ENCODE measurements around the gene YTHDF1.
"Not testable (repeated sequence)": the region's sequence is repeated elsewhere in the genome, so short reads cannot be mapped to it uniquely, and the experiment has no call there.

YTHDF1 gene

DNA sequence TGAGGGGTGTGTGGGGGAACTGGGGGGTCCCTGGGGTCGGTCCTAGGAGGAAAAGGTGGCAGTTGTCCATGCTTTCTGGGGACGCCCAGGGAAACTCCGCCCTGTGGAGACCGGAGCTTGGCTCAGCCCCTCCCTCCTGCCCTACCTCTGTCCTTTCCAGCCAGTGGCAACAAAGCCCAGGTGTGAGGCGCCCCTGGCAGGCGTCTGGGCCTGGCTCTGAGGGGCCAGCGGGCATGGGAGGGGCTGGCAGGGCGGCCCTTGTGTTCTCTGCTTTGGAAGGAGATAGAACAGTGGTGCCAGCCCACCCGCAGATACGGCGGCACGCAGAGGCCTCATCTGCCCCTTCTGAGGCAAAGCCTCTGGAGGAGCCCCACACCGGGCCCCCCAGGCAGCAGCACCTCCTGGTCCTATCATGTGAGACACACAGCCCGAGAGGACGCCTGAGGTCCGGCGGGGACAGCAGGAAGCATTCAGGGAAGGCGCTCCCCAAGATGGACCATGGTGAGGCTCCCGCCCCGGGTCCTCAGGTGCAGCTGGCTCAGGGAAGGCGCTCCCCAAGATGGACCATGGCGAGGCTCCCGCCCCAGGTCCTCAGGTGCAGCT lies 47.9 kb downstream of the YTHDF1 start:
- no peak for FAIRE-seq

GRCh38 chr20:63167026-63167917 lies 48.7 kb downstream of the YTHDF1 start:
- FAIRE-seq = no peak

GRCh38 chr20:63166193-63167020 lies 49.5 kb downstream of the YTHDF1 start:
- no peak for FAIRE-seq

GRCh38 chr20:63165356-63166192 lies 50.4 kb downstream of the YTHDF1 start:
- no peak for FAIRE-seq

DNA sequence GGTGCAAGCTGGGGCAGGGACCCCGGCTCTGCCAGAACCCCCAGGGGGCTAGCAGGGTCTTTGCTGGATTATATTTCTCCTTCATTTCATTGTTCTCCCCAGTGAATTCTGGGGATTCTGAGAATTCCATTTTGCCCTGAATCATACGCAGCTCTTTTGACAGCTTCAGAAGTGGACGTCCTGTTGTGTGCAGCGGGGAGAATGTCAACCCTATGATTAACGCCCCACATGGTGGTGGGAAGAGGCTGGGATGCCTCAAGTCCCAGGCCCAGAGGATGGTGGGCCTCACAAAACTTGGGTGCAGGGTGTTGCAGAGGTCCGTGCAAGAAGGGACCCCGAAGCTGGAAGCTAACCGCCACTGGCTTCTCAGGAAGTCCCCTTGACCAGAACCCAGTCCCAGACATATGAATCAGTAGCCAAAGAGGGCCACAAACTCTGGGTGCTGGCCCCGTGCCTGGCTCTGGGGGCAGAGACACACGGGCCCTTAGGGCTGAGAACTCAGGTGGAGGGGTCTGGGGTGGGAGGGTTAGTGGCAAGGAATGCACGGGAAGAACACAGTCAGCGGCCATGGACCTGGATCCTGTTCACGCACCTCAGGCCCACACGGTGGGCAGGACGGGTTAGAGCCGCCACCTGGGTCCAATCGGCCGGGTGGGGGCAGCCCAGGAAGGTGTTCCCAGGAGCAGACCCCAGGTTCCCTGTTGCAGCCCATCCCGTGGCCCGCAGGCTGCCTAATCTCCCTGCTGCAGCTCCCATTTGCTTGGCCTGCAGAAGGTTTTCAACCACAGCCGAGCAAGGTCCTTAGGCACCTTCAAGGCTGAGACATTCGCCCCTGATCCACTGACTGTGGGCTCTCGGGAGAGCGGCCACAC lies 51.2 kb downstream of the YTHDF1 start:
- no peak for FAIRE-seq

DNA sequence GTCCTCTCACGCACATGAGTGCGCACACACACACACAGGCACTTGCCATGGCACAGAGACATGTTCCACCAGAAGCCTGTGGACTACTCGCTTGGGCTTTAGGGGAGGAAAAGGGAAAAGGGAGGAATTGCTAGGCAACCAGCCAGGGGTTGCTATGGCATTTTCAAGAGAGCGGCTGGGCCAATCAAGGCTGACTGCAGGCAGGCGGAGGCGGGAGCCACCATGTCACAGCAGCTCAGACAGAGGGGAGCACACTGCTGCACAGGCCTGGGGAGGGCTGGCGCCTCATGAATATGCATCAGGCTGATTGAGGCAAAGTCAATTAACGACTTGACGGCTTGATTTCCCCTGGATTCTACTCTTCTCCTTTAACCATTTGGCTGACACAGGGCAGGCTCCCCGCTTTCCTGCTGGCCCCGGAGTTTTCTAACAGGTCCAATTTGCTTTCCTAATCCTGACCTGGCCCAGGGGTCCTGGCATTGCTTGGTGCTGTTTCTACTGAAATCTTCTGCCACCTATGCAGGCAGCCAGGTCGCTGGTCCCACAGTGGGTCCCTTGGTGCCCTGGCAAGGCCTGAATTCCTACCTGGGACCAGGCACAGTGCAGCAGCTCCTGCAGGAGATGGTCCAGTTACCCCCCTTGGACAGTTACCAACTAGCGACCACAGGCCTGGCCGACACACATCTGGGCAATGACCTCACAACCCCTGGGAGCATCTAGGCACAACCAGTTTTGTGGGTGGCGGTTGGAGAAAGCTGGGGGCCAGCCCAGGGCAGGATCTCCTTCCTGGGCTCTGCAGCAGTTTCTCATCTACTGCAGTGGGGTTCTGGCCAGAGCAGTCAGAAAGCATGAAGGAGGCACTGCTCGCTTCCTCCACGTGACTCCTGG lies 52.1 kb downstream of the YTHDF1 start:
- no peak for FAIRE-seq

GRCh38 chr20:63163171-63163570 lies 52.8 kb downstream of the YTHDF1 start:
- FAIRE-seq = no peak

DNA sequence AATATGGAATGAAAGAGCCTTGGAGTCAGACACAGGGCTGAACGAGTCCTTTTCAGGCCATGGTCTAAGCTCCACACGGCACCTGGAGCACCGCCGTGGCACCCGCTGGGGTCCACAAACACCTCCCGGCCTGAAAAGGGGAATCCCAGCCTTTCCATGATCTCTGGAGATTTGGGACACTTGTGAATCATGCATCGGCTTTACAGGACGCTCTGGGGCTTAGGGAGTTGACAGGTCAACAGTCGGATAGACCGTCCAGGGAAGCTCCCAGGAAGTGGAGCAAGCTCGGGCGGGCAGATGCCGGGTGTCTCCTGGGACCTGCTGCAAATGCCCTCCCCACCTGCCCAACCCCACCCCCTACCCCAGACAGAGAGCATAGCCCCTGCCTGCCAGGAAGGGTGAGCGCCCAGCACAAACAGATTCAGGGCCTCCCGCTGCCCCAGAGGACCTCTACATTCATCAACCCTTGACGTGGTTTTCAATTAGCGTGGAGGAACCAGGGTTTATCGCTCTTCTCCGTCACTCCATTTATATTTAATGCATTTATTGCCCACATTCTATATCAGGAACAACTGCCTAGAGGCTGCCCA lies 53.6 kb downstream of the YTHDF1 start:
- FAIRE-seq = no peak

DNA sequence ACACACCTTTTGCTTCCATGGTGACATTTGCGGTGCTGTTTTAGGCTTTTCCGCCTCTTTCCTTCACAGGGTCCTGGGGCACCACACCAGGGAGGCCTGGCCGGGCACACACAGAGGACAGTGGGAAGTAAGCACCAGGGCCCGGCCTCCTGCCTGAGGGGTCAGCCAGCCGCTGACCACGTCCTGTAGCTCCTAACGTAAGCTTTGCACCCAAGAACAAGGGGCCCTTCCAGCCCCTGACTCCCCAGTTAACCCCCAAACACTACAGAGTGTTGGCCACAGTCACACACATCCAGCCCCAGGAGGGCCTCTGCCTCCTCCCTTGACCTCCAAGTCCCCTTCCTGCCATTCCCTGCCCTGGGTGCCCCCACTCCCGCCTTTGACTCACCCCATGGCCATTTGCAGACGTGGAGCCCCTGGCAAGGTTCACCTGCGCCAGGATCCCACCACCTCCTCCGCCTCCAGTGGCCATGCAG lies 54.7 kb downstream of the YTHDF1 start:
- no peak for FAIRE-seq

GRCh38 chr20:63160641-63161175 lies 55.2 kb downstream of the YTHDF1 start:
- no peak for FAIRE-seq

GRCh38 chr20:63159826-63160640 lies 55.9 kb downstream of the YTHDF1 start:
- no peak for FAIRE-seq

DNA sequence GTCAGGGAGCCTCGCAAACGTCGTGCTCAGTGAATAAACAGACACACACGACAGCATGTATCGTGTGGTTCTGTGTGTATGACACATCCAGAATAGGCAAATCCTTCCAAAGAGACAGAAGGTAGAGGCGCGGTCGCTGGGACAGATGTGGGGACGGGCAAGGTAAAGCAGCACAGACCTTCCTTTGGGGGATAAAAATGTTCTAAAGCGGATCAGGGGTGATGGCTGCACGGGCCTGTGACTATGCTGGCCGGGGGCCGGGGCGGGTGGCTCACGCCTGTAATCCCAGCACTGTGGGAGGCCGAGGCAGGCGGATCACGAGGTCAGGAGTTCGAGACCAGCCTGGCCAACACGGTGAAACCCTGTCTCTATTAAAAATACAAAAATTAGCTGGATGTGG lies 56.7 kb downstream of the YTHDF1 start:
- FAIRE-seq = not testable (repeated sequence)

- FAIRE-seq = no peak
These were observed 57.1 kb downstream of the YTHDF1 start for GRCh38 chr20:63158845-63159244.

GRCh38 chr20:63158352-63158751 lies 57.6 kb downstream of the YTHDF1 start:
- no peak for FAIRE-seq

DNA sequence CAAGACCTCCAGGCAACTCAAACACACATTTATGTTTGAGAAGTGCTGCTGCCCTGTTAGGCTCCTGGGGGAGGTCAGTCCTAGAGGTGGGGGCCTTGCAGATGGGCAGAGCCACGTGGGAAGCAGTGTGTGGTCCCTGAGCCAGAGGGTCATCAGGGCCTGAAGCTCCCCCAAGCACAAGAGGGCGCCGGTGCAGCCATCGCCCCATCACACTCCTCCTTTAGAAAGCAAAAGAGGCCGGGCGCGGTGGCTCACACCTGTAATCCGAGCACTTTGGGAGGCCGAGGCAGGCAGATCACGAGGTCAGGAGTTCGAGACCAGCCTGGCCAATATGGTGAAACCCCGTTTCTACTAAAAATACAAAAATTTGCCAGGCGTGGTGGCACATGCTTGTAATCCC lies 58.5 kb downstream of the YTHDF1 start:
- FAIRE-seq = not testable (repeated sequence)

DNA sequence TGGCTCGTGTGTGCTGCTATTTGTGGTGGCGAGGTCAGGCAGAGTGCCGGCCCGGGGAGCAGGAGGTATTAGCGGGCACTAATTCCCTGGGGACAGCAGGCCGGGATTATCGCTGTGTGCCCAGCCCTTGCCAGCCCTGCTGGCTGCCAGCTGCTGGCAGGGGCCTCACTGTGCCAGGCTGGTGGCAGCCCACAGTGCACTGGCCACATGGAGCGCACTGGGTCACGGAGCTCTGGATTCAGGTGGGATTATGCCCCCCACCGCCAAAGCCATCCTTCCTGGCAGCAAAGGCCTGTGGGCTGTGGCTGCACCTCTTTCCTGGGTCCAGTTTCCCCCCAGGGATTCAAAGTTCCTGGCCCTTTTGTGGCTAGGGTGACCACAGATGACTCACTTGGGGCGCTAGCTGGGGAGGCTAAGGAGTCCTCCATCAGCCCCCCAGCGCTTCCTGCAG lies 59.7 kb downstream of the YTHDF1 start:
- FAIRE-seq = no peak

DNA sequence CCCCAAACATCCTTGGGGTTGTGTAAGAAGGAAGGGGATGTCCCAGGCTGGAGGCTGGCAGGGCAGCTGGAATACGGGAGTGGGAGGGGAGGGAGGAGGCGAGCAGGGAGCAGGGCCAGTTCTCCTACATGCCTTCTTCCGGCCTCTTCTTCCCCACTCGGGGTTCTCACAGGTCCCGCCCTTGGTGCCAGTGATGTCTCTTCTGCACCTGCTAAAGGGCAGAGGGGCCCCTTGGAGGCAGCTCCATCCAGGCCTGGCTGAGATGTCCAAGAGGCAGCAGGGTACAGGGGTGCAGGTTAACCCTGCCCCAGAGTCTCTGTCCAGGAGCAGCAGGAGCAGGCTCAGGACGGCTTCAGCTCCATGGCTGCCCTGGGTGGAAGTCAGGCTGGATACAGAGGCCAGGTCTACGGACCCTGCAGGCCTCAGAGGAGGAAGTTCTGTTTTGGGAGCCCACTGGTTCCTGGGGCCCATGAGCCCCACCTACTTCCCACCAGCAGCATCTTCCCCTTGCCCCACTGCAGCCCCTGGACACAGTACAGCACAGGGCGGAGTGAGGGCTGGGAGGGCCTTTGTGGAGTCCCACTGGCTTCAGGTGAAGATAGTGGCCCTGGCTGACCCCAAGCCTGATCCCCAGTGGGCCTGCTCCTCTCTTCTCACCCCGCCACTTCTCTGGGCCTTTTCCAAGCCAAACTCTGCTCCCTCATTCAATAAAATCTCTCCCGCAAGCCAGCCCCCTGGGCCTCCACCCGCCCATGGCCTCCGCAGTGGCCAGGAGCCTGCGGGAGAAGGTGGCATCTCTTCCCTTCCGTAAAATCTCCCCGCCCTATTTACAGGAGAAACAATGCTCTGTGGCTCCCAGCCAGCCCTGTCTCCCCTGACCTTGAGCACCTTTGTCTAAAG lies 60.4 kb downstream of the YTHDF1 start:
- no peak for FAIRE-seq

GRCh38 chr20:63154395-63154794 lies 61.5 kb downstream of the YTHDF1 start:
- no peak for FAIRE-seq
